HG03442 (cell line): ENCODE results near the gene KIF26A.
"Not testable (repeated sequence)": the region's sequence is repeated elsewhere in the genome, so short reads cannot be mapped to it uniquely, and the experiment has no call there.

Experiments used
- ATAC-seq: cut with Tn5 transposase; IDR thresholded peaks from one replicate; pipeline ENCODE4 v1.9.1; 2021; ENCODE audit warnings: mild to moderate bottlenecking, moderate library complexity; ENCODE audit not compliant: unreplicated experiment

KIF26A gene

GRCh38 chr14:104142946-104143470 lies 4.6 kb downstream of the KIF26A start:
- ATAC-seq, result no peak

DNA sequence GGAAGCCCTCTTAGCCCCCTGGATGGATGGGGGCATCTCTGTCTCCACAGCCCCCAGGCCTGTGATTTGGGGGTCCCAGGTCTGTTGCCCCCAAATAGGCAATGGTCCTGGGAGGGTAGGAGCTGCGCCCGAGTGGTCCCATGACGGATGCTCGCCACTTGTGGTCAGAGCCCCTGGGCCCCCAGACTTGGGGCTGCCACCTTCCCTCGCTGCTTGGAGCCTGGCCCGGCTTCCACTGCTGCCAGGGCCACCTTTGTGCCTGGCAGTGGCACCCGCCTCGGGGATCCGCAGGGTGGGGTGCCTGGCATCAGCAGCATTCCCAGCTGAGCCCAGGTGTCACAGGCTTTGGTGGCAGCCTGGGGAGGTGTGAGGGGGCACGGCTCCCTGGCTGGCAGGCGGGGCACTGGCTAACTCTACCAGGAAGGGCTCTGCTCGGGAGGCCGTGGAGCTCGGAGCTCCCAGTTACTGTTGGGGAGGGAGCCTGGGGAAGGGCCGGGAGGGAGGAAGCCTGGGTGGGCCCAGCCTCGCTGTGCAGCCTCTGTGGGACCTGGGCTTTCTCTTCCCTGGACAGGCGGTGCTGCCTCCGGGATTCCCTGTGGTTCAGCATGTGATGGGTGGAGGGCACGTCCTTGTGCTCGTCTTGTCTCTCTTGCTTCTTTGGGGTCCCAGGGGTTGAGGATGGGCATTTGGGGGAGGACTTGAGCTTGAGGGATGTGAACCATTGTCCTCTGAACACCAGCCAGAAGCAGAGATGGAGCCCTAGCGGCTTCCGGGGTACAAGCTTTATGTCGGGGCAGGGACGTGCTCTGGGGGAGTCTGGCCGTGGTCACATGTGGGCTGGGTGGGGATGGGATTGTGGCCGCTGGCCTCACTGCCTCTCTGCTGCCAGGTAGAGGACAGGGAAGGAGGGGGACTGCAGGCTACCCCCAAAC lies 5.4 kb downstream of the KIF26A start:
- no peak for ATAC-seq

DNA sequence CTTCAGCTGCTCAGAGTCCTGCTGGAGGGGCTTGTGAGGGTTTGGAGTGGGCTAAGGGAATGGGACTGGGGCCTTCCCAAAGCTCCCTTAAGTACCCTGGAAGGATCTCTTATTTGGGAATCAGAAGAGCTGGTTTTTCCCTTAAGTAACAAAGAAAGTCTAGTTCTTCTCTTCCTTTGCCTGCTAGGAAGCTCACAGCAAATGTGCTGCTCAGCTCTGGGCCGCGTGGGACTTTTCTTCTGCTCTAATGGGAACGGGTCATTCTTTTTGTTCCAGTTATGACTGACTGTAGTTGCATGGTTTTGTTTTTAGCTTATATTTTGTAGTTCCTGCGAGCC lies 6.0 kb downstream of the KIF26A start:
- ATAC-seq, result no peak

GRCh38 chr14:104144911-104145825 lies 6.8 kb downstream of the KIF26A start:
- ATAC-seq, result no peak

DNA sequence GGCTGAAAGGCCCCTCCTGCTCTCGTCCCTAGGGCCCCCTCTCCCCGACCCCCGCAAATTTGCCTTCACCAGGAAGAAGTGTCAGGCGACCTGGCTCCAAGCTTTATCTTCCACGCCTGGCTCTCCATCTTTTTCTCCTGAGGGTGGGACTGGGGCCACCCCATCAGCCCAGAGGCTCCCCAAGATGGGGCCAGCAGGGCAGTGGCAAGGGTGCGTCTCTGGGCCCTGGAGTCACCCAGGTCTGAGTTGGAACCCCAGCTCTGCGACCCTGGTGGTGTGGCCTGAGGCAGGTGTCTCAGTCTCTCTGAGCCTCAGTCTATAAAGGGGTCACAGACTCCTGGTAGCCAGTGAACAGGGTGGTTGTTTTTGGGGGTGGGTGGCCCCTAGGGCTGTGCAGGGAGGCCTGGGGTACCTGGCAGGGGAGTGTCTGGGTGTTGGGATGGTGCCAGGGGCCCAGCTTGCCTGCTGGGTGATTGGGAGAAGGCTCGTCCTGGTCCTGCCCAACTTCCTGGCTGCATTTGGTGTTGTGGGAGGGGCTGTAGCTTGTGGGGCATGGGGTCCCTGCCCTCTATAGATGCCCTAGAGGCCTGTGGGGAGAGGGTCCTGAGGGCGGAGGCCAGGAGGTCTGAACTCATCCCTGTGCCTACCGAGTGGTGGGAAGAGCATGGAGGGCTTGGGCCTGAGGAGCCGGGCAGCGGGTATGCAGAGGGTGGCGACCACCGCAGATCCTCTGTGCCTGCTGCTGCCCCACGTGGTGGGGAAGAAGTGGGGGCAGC lies 7.6 kb downstream of the KIF26A start:
- no peak for ATAC-seq

DNA sequence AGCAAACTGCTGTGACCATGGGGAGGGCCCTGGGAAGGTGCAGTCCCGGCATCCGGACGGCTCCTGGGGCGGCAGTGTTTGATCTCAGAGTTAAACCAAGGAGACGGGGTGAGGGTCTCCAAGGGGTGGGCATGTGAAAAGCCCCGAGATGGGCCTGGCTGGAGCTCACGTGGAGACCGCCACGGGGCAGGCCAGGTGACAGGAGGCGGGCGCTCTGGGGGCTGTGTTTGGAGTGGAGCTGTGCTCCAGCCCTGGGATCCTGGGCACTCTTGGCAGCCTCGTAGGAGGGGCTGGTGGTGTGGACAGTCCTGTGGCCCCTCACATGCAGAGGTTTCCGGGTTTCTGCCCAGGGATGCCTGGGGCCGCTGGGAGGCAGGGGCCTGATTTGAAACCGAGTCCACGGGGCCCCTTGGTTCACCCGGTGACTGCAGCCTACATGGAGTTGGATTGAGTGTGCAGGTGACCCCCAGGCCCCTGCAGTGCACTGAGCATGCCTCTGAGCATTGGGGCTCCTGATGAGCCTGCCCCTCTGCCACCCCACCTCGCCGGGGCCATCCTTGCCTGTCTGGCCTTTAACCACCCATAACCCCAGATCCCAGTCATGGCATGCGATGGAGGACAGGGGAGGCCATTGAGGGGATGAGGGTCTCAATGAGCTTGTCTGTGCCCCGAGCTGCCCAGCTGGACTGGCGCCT lies 8.4 kb downstream of the KIF26A start:
- ATAC-seq, result no peak

DNA sequence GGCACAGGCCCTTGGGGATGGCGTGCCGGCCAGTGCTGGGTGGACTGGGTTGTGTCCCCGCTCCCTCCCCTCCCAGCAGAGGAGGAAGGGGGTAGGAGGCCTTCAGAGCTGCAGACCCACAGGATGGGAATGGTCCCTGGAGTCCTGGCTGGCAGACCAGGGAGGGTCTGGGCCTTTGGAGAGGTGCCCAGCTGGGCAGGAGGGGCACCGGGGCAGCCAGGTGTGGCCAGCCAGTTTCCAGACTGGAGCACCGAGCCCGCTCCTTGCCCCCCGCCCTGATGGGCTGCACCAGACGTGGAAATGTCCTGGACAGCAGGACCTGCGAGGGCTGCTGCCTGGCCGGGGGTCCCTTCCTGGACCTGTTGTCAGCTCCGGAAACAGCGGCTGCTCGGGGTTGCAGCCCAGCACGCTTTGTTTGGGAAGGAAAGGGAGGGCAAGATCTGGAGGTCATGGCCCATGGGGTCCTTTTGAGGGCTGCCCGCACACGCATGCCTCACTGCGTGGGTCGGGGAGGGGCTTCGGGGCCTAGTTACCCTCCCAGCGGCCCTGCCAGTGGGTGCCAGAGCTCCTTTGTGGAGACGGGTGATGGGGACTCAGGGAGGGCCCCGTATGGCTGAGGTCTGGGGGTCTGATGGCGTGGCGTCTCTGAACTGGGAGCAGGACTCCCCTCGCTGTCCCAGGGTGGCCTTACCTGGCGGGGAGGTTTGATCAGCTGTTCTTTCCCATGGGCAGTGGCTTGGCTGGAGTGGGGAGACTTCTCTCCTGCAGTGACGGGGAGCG lies 9.1 kb downstream of the KIF26A start:
- ATAC-seq, result no peak

- ATAC-seq, result no peak
These were observed 10.3 kb downstream of the KIF26A start for GRCh38 chr14:104148433-104149277.

DNA sequence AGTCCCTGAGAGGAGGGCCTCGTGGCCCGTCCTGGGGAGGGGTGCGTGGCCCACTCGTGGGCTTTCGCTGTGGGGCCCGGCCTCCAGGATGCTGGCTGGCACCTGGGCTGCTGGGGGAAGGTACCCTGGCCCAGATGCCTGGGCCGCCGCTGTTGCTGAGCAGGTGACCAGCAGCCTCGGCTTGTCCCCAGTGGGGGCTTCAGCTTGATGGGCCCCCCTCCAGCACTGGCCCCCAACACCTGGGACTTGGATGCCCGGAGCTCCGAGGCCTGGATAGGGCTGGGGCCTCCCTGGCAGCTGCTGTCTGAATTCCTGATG lies 10.8 kb downstream of the KIF26A start:
- ATAC-seq, result no peak

DNA sequence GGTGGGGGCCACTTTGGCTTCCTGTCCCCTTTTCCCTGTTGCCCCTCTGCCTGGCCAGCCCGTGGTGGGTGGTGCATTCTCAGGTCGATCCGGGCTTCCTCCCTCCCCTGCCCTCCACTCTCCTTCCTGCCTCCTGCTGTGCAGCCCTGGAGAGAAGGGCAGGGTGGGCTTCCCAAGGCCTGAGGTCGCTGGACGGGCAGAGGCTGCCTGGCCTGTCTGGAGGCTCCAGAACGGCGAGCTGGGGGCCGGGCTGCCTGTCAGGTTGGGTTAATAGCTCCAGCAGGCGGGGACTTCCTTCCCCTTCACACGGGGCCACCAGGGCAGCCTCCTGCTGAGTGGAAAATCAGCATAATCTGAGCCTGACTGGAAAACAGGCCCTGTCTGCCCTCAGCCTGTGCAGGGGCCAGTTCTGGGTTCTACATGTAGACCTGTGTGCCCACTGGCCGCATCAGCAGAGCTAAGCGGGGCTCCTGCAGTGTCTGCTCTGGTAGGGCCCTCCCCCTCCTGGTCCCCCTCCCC lies 11.3 kb downstream of the KIF26A start:
- no peak for ATAC-seq

DNA sequence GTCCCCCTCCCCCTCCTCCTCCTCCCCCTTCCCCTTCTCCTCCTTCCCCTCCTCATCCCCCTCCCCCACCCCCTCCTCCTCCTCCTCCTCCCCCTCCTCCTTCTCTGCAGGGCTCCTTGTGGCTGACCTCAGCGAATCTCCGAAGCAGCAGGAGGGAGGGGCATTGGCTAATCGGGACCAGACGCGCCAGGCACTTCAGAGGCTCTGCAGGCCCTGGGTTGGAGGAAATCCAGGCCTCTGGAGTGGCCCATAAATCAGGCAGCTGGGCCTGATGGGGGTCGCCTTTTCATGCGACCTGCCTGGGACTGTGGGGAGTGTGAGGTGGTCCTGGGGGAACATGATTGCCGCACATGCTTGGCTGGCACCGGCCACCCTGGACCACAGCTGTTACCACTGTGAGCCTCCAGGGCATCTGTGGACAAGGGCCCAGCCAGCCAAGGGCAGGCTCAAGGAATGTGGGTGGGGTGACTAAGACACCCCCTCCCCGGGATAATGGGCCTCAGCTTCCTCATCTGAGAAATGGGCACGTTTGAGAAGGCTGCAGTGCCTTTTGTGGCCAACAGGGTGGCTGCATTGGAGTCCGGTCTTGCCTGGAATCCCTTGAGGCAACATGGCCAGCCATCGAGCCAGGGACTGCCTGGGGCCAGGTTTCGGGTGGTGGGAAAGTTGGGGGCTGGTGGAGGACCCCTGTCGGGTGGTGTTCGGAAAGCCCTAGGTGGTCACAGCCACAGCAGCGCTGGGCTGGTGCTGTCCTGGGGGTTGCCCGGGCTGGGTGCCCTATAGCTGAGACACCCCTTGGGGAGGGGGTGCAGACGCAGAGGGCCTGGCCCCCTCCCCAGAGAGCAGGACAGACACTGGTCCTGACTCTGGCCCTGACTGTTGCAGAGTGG lies 12.0 kb downstream of the KIF26A start:
- no peak for ATAC-seq

- ATAC-seq, result no peak
These were observed 12.6 kb downstream of the KIF26A start for GRCh38 chr14:104151026-104151381.

- no peak for ATAC-seq
These were observed 13.3 kb downstream of the KIF26A start for GRCh38 chr14:104151566-104152245.

DNA sequence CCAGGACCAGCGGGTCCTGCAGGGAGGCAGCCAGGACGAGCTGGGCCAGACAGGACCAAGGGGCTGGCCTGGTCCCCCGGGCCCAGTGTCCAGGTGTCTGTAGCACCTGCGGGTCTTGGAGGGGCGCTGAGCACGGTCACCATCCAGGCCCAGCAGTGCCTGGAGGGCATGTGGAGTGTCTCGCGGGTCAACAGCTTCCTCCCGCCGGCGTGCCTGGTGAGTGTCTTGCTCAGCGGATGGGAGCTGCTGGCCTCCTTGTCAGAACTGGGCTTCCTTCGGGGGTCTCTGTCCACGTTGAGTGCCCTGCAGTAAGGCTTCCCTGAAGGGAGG lies 13.8 kb downstream of the KIF26A start:
- no peak for ATAC-seq

DNA sequence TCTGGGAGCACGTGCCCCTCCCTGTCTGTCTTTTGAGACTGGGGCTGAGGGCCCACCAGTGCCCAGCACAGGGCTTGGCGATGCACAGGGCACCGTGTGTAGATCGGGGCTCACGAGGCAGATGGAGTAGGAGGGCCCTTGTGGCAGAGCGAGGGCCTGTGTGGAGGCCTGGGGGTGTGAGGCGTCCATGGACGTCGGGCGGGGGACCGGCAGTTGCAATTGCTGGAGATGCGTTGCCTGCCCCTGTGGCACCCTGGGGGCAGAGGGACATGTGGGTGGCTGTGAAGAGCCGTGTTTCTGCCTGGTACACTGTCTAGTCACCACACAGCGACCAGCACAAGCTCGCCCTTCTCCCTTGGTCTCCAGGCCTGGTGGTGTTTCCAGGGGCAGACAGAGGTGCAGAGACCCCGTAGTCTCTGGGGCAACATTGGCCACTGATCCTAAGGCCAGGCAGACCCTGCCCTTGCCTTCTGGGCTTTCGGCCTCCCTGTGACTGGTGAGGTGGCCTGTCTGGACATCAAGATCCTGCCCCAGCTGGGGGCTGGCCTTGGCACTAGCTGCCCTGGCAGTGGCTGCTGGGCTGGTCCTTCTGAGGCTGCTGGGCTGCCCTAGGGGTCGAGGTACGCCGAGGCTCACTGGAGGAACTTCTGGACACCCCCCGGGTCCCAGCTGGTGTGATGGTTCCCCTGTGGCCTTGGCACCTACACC lies 14.5 kb downstream of the KIF26A start:
- ATAC-seq, result no peak

- not testable (repeated sequence) for ATAC-seq
These were observed 15.0 kb downstream of the KIF26A start for GRCh38 chr14:104153394-104153755.

DNA sequence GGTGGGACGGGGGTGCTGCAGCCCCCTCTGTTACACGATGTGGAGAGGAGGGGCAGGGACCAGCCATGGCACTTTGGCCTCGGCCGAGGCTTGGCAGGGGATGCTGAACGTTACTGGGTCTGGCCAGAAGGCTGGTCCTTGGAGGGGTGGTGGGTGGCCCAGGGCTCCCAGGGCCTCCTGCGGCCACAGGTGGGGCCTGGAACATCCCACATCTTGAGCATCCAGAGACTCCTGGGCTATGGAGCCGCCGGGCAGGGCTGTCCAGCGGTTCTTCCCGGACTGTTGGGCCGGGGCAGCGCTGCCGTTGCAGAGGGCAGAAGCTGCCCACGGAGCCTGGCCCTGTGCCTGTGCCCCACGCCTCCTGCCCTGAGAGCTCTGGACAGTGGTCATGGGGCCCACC lies 15.9 kb downstream of the KIF26A start:
- no peak for ATAC-seq
